ENCODE results near the gene PTH2.

PTH2 gene

GRCh38 chr19:49430678-49431329 is 7.6 kb upstream of the PTH2 start:
- DNase-seq (ENCODE audit: low spot score): no peak

DNA sequence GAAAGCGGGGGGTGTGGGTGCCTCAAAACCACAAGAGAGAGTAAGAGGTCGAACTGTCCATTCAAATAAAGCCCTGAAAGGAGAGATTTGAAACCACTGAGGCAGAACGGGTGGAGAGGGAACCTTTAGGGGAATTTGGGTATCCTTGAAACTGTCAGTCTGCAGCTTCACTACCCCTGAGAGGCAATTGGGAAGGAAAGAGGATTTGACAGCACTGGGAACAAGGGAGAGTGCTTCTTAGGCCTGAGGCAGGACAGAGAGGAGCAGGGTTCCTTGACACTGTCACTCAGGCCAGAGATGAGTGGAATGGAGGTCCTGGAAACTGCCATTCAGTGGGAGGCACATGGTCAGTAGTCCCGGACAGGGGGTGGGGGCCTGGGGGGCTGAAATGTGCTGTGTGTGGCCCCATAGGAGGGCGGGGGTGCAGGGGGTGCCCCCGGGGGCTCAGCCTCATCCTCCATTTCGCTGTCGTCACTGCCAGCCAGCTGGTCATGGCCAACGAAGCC is 7.0 kb upstream of the PTH2 start:
- no peak for DNase-seq (ENCODE audit: low spot score)

DNA sequence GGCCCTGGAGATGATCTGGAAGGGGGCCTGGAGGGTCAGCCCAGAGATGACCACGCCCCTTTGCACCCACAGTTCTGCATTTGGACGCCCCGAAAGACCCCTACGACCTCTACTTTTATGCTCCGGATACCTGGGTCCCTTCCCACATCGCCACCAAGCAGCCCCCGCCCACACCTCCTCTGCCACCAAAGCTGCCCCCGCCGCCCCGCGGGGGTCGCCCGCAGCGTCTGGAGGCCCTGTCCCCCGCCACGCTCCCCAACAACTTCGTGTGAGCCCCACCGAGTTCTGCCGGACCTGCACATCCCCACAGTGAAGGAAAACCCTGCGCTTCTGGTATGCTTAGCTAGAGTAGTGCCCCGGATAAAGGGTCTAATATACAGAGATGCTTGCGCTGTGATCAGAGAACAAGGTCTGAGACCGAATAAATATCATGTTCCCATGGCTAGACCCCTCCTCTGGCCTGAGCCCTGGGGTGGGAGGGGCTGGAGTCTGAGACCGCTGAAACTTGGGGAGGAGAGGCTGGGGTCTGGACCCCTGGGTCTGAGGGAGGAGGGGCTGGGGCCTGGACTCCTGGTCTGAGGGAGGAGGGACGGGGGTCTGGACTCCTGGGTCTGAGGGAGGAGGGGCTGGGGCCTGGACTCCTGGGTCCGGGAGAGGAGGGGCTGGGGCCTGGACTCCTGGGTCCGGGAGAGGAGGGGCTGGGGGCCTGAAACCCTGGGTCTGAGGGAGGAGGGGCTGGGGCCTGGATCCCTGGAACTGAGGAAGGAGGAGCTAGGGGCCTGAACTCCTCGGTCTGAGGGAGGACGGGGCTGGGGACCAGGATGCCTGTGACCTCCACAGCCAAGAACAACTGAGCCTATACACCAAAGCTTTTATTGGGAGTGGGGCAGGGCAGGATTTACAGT is 5.6 kb upstream of the PTH2 start:
- no peak for DNase-seq (ENCODE audit: low spot score)

DNA sequence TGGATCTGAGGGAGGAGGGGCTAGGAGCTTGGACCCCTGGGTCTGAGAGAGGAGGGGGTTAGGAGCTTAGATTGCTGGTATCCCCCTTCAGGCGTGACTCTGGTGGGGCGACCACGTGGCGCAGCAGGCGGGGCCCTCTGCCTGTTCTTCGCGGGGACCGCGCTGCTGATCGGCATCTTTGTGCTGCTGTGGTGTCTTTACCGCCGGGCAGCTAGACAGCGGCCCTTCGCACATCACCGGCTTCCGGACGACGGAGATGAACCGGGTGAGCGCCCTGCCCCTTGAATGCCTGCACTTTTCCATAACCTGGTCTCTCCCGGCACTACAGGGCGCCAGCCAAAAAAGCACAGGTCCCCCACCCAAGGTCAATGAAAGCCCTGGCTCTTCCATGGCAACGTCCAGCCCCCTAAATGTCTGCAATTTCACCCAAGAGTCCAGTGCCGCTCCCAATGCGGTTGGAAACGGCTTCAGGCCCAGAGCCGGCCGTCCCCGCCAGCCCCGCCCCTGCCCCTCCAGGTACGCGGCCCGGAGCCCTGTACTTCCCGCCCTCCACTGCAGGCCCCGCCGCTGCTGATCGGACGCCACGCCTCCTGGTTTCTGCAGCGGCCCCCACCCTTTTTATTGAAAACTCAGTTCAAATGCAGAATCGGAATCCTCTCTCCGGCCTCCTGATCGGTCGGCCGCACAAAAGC is 4.8 kb upstream of the PTH2 start:
- no peak for DNase-seq (ENCODE audit: low spot score)

DNA sequence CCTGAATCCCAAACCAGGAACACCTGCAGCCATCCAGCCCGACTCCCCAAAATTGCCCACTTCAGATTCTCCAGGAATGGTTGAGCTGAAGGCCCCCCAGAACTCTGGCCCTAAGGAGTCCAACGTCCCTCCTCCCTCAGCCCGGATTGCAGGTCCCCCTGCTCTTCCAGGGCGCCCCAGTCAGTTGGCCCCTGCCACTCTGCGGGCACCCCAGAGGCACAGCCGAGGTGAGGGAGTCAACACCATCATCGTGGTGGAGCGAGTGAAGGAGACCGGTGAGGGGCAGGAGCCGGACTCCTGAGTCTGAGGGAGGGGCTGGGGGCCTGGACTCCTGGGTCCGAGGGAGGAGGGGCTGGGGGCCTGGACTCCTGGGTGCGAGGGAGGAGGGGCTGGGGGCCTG is 4.1 kb upstream of the PTH2 start:
- no peak for DNase-seq (ENCODE audit: low spot score)

- no peak for DNase-seq (ENCODE audit: low spot score)
These were observed 2.8 kb upstream of the PTH2 start for GRCh38 chr19:49425922-49426592.

- no peak for DNase-seq (ENCODE audit: low spot score)
These were observed 1.9 kb upstream of the PTH2 start, which contains the start of gene GFY for GRCh38 chr19:49425178-49425577. TSS of gene GFY (plus strand) at chr19:49425388. CDS start at chr19:49426431, 1,043 bp downstream.

- no peak for DNase-seq (ENCODE audit: low spot score)
These were observed 703 bp upstream of the PTH2 start for GRCh38 chr19:49423985-49424303.

DNA sequence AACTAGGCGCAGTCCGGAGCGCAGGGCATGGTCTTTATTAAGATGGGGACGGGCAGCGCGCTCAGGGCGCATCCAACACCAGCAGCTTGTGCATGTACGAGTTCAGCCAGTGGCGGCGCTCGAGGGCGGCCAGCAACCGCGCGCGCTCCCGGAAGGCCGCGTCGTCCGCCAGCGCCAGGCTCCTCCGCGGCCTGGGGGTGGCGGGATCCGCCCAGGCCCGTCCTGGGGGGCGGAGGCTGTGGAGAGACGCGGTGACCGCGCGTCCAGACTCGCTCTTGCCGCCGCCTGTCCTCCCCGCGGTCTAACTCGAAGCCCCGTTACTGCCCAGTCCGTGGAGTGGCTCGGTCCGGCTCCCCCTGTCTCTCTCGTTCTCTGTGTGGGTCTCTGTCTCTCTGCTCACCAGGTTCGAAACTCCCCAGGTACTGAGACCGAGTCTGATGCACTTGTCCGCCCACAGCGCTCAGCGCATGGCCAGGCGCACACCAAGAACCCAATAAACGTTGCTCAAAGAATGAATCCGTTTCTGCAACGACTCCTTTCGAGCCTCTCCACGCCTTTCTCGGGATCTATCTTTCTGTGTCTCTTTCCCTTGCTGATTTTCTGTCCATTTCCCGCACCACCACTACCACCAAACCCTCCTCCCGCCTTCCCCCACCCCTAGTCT is 702 bp downstream of the PTH2 start:
- DNase-seq (ENCODE audit: low spot score): no peak

DNA sequence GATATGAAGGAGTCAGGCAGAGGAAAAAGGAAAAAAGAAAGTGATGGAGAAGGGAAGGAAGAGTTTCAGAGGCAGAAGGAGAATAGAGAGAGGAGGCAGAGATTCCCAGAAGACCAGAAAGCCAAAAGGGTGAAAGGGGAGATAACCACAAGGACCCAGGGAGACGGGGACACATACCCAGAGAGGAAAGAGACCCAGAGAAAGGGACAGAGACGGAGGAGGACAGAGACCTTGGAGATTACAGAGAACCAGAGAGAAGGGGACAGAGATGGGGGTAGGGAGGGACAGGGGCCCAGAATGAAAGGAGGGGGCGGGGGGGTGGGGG is 1.4 kb downstream of the PTH2 start:
- DNase-seq (ENCODE audit: low spot score): no peak

DNA sequence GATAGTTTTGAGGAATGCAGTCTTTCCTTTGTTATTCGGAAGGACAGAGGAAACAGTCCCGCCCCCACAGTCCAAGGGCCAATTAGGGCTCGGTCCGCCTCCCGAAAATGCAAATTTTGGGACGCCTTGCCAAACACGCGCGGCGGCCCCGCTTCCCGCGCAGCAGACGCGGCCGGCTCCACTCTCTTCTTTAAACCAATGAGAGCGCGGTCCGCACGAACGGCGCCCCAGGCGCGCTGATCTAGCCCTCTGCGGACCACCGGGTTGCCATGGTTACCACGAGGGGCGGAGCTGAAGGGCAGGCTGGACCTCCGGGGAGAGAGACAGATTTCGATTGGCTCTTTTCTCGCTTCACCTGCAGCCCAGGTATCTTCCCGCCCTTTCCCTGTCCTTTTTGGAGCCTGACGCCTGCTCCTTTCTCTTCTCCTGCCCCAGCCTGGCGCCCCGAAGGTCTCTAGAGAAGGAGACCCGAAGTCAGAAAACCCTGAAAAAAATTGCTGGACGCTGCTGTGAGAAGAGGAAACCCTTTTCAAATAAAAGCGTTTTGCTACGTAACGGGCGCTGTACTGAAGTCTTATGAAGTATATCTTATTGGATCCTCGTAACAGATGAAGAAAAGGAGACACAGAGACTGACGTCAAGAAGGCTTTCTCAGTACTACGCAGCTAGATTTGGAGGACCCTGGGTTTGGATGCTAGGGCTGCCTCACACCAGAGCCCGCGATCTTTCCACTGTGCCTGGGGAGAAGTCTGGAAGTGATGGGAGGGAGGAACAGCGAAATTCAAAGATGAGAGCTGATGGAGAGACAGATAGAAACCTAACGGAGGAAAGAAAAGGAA is 2.0 kb downstream of the PTH2 start:
- no peak for DNase-seq (ENCODE audit: low spot score)

DNA sequence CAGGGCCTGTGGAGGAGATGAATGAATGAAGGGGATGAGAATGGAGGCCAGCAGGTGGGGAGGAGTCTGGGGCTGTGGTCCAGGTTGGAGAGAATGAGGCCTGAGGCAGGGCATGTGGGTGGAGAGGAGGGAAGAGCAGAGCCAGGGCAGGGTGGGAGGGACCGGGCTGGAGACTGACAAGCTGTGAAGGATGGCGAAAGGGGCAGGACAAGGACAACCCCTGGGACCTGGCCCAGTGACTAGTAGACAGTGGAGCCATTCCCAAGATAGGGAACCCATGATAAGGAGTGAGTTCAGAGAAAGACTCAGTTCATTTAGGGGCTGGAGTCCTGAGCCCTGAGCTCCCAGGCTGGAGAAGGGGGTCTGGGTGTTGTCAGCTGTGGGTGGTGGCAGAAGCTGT is 3.0 kb downstream of the PTH2 start:
- no peak for DNase-seq (ENCODE audit: low spot score)

GRCh38 chr19:49419173-49419572 is 4.1 kb downstream of the PTH2 start:
- DNase-seq (ENCODE audit: low spot score): no peak

DNA sequence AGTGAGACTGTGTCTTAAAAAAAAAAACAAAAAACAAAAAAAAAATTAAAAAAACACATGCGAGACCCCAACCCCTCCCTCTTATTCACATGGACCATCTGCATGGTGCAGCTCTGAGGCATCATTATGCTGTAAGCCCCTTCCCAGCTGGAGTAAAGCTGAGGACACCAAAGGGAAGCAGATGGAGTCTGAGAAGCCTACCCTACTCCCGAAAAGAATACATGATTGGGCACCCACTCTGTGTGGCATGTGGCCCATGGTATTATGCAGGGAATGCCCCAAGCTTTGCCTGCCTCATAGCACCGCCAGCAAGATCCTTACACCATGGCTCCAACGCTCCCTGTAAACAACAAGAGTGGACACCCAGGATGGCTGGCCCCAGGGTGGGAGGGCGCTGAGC is 4.7 kb downstream of the PTH2 start:
- no peak for DNase-seq (ENCODE audit: low spot score)

GRCh38 chr19:49417088-49417487 is 6.2 kb downstream of the PTH2 start:
- no peak for DNase-seq (ENCODE audit: low spot score)

GRCh38 chr19:49415810-49416200 is 7.4 kb downstream of the PTH2 start:
- no peak for DNase-seq (ENCODE audit: low spot score)

DNA sequence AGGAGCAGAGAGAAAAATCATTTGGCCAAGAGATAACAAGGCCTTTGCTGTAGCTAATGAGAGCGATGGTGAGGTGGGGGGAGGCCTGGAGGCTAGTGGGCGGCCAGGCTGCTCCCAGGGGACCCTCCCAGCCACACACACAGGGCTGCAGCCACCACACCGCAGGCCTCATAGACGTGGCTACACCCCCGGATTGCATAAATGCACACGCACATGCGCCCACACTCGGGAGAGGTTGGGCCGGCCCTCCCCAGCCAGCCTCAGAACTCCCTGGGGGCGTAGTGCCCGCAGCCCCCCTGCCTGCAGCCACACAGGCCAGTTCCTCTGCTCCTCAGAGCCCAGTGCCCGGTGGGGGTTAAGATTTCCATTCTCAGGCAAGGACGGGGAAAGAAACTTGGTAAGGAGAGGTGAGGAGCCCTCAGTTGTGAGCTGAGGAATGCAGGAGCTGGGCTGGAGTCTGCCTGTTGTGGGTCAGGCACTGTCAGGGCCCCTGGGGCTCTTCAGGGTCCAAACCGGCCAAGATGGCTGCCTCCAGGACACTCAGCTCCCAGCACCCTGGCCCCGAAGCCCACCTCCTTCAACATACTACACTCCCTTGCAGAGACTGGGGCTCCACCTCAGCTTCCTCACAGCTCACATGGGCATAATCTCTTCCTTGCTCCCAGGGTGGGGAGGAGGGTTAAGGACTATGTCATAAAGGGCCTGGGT is 8.0 kb downstream of the PTH2 start:
- no peak for DNase-seq (ENCODE audit: low spot score)

DNA sequence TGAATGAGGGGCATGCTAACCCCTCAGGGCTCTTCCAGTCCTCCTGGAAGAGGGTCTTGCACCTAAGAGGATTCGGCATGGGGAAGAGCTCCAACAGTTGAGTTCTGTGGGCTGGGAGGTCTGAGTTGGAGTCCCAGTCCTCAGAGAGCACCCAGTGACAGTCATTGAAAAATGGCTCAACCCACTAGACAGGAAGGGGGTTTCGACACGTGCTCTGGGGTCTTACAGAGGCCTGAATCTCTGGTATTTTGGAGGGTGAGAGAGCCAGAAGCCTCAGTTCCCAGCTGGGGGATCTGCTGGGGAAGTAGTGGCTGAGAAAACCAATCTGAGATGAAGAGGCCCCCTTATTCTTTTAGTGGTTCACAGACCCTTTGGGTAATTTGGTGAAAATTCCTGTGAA is 9.0 kb downstream of the PTH2 start:
- DNase-seq (ENCODE audit: low spot score): no peak

DNA sequence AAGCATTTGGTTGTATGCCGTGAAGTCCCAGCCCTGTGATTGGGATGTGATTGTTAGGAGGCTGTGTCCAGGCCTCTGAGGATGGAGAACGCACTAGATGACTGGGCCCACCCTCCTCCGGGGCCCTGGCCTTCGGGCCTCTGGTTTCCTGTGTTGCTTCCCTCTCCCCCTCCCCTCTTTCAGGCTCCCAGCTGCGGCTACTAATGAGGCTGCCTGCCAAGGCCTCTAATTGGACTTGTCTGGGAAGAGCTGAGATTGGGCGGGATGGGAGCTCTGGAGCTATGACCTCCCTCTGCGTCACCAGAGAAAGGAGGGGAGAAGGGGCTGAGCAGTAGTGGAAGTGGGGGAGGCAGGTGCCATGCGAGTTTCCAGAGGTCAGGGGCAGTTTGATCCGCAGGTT is 9.9 kb downstream of the PTH2 start:
- no peak for DNase-seq (ENCODE audit: low spot score)

DNA sequence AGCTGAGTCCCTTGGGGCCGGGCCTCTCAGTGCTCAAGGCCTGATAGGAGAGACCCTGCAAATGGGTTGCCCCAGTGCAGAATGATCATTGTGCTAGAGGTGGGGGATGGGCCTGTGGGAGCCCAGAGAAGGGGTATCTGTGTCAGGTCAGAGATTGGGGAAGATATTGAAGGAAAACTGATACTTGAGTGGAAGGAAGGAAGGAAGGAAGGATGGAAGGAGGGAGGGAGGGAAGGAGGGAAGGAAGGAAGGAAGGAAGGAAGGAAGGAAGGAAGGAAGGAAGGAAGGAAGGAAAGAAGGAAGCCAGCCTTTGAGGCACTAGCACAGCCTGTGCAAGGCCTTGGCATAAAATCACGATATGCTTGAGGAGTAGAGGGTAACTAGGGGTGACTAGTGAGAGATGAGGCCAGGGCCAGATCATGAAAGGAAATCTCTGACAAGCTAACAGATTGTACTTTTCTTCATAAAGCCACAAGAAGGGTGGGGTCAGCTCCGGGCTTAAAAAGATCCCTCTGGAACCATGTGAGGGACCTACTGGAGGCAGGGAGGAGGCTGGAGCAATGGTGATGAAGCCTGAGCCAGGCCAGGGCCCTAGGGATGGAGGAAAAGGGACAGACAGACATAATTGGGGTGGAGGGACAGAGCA is 11.4 kb downstream of the PTH2 start:
- DNase-seq (ENCODE audit: low spot score): no peak
